Measurements from ENCODE around the gene EPHA6.

The EPHA6 gene

DNA sequence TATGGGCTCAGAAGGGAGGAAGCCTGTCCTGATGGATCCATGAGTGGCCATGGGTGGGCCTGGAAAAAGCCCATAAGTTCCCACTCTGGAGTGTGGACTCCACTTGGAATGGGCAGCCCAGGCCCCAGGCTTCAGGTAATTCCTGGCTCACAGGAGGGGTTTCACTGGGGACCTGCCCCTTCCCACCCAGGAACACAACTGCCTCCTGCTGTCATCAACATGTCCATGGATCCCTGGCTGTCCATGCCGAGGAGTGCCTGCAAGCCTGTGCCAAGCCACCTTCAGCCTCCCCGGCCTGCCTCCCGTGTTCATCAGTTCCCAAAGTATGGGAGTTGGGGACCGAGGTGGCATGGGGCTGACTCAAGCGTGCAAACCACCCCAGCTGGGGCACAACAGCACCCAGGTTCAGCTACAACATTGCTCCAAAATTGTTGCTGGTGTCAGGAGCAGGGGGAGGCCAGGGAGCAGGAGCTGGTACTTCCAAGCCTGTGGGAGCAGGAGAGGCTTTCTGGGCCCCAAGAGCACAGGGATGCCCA is 479.3 kb downstream of the EPHA6 start:
- H3K4me1 ChIP-seq (ENCODE audit: control insufficient read depth in 2 of 2, insufficient read depth in 2 of 2, low read length in 2 of 2), result no peaks in the 10 kb centered on the region
- no peaks in the 10 kb centered on the region for H3K36me3 ChIP-seq (ENCODE audit: control insufficient read depth in 2 of 2, insufficient read depth in 2 of 2, low read length in 2 of 2)
- no peaks in the 10 kb centered on the region for H3K27me3 ChIP-seq (ENCODE audit: control insufficient read depth in 2 of 2, insufficient read depth in 2 of 2, low read length in 2 of 2)
- no peak overlapping the region for H3K27ac ChIP-seq (ENCODE audit: low read depth in 2 of 2, low read length in 2 of 2)
- H3K9ac ChIP-seq (ENCODE audit: low read depth in 1 of 2, low read length in 2 of 2), result no peak overlapping the region
- H3K4me3 ChIP-seq (ENCODE audit: low read length in 2 of 2), result no peak overlapping the region
- H3K9me3 ChIP-seq (ENCODE audit: control insufficient read depth in 2 of 2, low read length in 2 of 2), result no peaks in the 10 kb centered on the region

- Histone ChIP-seq H3K36me3 (ENCODE audit: control insufficient read depth in 2 of 2, insufficient read depth in 2 of 2, low read length in 2 of 2) (no peaks in the 10 kb centered on the region), H3K9ac (ENCODE audit: low read depth in 1 of 2, low read length in 2 of 2) (no peak overlapping the region), H3K27me3 (ENCODE audit: control insufficient read depth in 2 of 2, insufficient read depth in 2 of 2, low read length in 2 of 2) (no peaks in the 10 kb centered on the region), H3K27ac (ENCODE audit: low read depth in 2 of 2, low read length in 2 of 2) (no peak overlapping the region), H3K4me1 (ENCODE audit: control insufficient read depth in 2 of 2, insufficient read depth in 2 of 2, low read length in 2 of 2) (no peaks in the 10 kb centered on the region), H3K4me3 (ENCODE audit: low read length in 2 of 2) (no peak overlapping the region), H3K9me3 (ENCODE audit: control insufficient read depth in 2 of 2, low read length in 2 of 2) (no peaks in the 10 kb centered on the region)
These were observed 482.6 kb downstream of the EPHA6 start for GRCh38 chr3:97297032-97297431.

GRCh38 chr3:97301114-97301513 is 486.7 kb downstream of the EPHA6 start:
- Histone ChIP-seq H3K27me3 (ENCODE audit: control insufficient read depth in 2 of 2, insufficient read depth in 2 of 2, low read length in 2 of 2) (no peaks in the 10 kb centered on the region), H3K4me1 (ENCODE audit: control insufficient read depth in 2 of 2, insufficient read depth in 2 of 2, low read length in 2 of 2) (no peaks in the 10 kb centered on the region), H3K4me3 (ENCODE audit: low read length in 2 of 2) (no peak overlapping the region), H3K9ac (ENCODE audit: low read depth in 1 of 2, low read length in 2 of 2) (no peak overlapping the region), H3K9me3 (ENCODE audit: control insufficient read depth in 2 of 2, low read length in 2 of 2) (no peaks in the 10 kb centered on the region), H3K27ac (ENCODE audit: low read depth in 2 of 2, low read length in 2 of 2) (no peak overlapping the region), H3K36me3 (ENCODE audit: control insufficient read depth in 2 of 2, insufficient read depth in 2 of 2, low read length in 2 of 2) (no peaks in the 10 kb centered on the region)

- Histone ChIP-seq H3K9me3 (ENCODE audit: control insufficient read depth in 2 of 2, low read length in 2 of 2) (no peaks in the 10 kb centered on the region), H3K9ac (ENCODE audit: low read depth in 1 of 2, low read length in 2 of 2) (no peak overlapping the region), H3K27me3 (ENCODE audit: control insufficient read depth in 2 of 2, insufficient read depth in 2 of 2, low read length in 2 of 2) (no peaks in the 10 kb centered on the region), H3K36me3 (ENCODE audit: control insufficient read depth in 2 of 2, insufficient read depth in 2 of 2, low read length in 2 of 2) (no peaks in the 10 kb centered on the region), H3K4me3 (ENCODE audit: low read length in 2 of 2) (no peak overlapping the region), H3K27ac (ENCODE audit: low read depth in 2 of 2, low read length in 2 of 2) (no peak overlapping the region), H3K4me1 (ENCODE audit: control insufficient read depth in 2 of 2, insufficient read depth in 2 of 2, low read length in 2 of 2) (no peaks in the 10 kb centered on the region)
These were observed 491.8 kb downstream of the EPHA6 start for GRCh38 chr3:97306226-97306625.

DNA sequence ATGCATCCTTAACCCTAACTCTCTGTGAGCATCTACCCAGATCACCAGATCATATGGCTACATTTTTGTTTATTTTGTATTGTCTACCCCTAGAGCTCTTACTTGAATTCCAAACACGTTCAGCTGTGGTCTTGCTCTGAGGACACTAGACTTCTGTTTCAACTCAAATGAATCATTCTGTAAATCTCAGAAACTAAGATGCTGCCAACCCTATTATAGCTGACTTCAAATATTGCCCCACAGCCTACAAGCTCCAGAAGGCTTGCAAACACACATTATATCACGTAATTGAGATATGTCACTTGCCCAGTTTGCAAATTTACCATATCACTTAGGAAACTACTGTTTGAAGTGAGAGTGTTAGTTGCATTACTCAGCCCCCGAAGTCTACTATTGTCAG is 524.0 kb downstream of the EPHA6 start:
- no peaks in the 10 kb centered on the region for H3K36me3 ChIP-seq (ENCODE audit: control insufficient read depth in 2 of 2, insufficient read depth in 2 of 2, low read length in 2 of 2)
- H3K4me3 ChIP-seq (ENCODE audit: low read length in 2 of 2), result no peak overlapping the region
- no peaks in the 10 kb centered on the region for H3K27me3 ChIP-seq (ENCODE audit: control insufficient read depth in 2 of 2, insufficient read depth in 2 of 2, low read length in 2 of 2)
- no peaks in the 10 kb centered on the region for H3K9me3 ChIP-seq (ENCODE audit: control insufficient read depth in 2 of 2, low read length in 2 of 2)
- no peaks in the 10 kb centered on the region for H3K4me1 ChIP-seq (ENCODE audit: control insufficient read depth in 2 of 2, insufficient read depth in 2 of 2, low read length in 2 of 2)
- no peak overlapping the region for H3K27ac ChIP-seq (ENCODE audit: low read depth in 2 of 2, low read length in 2 of 2)
- H3K9ac ChIP-seq (ENCODE audit: low read depth in 1 of 2, low read length in 2 of 2), result no peak overlapping the region

DNA sequence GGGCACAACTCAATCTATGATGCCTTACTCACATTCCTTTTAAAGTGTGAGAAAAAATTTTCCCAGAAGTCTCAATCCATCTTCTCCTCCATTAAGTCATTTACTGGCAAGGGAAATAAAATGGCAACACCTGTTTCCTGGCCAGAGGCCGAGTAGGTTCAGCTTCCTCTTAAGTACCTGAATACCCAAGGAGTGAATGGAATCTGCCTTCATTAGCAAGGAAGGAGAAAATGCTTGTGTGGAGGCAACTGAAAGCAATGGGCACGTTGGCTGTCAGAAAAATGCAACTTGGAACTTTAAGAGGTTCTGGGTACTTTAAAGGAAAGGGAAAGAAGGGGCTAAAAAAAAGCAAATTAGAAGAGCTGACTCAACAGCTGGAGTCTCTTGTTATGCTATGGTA is 526.5 kb downstream of the EPHA6 start:
- Histone ChIP-seq H3K9ac (ENCODE audit: low read depth in 1 of 2, low read length in 2 of 2) (no peak overlapping the region), H3K36me3 (ENCODE audit: control insufficient read depth in 2 of 2, insufficient read depth in 2 of 2, low read length in 2 of 2) (no peaks in the 10 kb centered on the region), H3K4me1 (ENCODE audit: control insufficient read depth in 2 of 2, insufficient read depth in 2 of 2, low read length in 2 of 2) (no peaks in the 10 kb centered on the region), H3K9me3 (ENCODE audit: control insufficient read depth in 2 of 2, low read length in 2 of 2) (no peaks in the 10 kb centered on the region), H3K4me3 (ENCODE audit: low read length in 2 of 2) (no peak overlapping the region), H3K27me3 (ENCODE audit: control insufficient read depth in 2 of 2, insufficient read depth in 2 of 2, low read length in 2 of 2) (no peaks in the 10 kb centered on the region), H3K27ac (ENCODE audit: low read depth in 2 of 2, low read length in 2 of 2) (no peak overlapping the region)

DNA sequence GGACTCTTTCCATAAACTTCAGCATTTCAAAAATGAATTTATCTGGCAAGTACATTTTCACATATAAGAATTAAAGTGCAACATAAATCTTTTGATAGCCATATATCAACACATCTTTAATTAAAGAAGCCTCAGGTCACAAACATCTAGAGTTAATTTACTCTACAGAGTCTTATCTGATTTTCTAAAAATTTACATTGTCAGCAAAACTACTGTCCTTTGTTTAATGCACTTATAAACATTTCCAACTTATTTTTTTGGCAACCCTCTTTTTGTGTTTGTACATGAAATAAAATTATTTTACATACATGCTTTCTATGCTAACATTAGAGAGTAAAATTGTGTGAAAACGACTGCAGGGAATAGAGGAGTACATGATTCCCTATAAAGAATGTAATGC is 533.4 kb downstream of the EPHA6 start:
- H3K4me1 ChIP-seq (ENCODE audit: control insufficient read depth in 2 of 2, insufficient read depth in 2 of 2, low read length in 2 of 2), result no peaks in the 10 kb centered on the region
- H3K4me3 ChIP-seq (ENCODE audit: low read length in 2 of 2), result no peak overlapping the region
- H3K27ac ChIP-seq (ENCODE audit: low read depth in 2 of 2, low read length in 2 of 2), result no peak overlapping the region
- no peaks in the 10 kb centered on the region for H3K36me3 ChIP-seq (ENCODE audit: control insufficient read depth in 2 of 2, insufficient read depth in 2 of 2, low read length in 2 of 2)
- H3K27me3 ChIP-seq (ENCODE audit: control insufficient read depth in 2 of 2, insufficient read depth in 2 of 2, low read length in 2 of 2), result no peaks in the 10 kb centered on the region
- no peaks in the 10 kb centered on the region for H3K9me3 ChIP-seq (ENCODE audit: control insufficient read depth in 2 of 2, low read length in 2 of 2)
- no peak overlapping the region for H3K9ac ChIP-seq (ENCODE audit: low read depth in 1 of 2, low read length in 2 of 2)

DNA sequence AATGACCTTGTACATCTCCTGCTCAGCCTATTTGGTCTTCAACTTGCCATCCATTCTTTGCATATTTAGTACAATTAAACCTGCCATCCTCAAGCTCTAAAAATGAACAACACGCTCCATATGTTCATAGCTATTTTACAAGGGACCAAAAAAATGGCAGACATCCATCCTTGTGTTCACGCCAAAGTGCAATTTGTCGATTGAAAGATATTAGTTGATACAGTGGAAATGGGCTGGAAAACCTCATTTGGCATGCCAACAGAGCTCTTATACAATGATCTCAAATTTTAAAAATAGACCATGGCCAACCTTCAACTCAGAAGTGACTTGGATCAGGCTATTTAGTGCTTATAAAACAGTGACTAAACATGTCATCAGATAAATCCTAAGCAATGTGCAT is 536.6 kb downstream of the EPHA6 start:
- H3K27ac ChIP-seq (ENCODE audit: low read depth in 2 of 2, low read length in 2 of 2), result no peak overlapping the region
- H3K4me3 ChIP-seq (ENCODE audit: low read length in 2 of 2), result no peak overlapping the region
- H3K4me1 ChIP-seq (ENCODE audit: control insufficient read depth in 2 of 2, insufficient read depth in 2 of 2, low read length in 2 of 2), result no peaks in the 10 kb centered on the region
- H3K9ac ChIP-seq (ENCODE audit: low read depth in 1 of 2, low read length in 2 of 2), result no peak overlapping the region
- H3K36me3 ChIP-seq (ENCODE audit: control insufficient read depth in 2 of 2, insufficient read depth in 2 of 2, low read length in 2 of 2), result no peaks in the 10 kb centered on the region
- H3K27me3 ChIP-seq (ENCODE audit: control insufficient read depth in 2 of 2, insufficient read depth in 2 of 2, low read length in 2 of 2), result no peaks in the 10 kb centered on the region
- H3K9me3 ChIP-seq (ENCODE audit: control insufficient read depth in 2 of 2, low read length in 2 of 2), result no peaks in the 10 kb centered on the region

- H3K36me3 ChIP-seq (ENCODE audit: control insufficient read depth in 2 of 2, insufficient read depth in 2 of 2, low read length in 2 of 2), result no peaks in the 10 kb centered on the region
- no peaks in the 10 kb centered on the region for H3K9me3 ChIP-seq (ENCODE audit: control insufficient read depth in 2 of 2, low read length in 2 of 2)
- no peaks in the 10 kb centered on the region for H3K27me3 ChIP-seq (ENCODE audit: control insufficient read depth in 2 of 2, insufficient read depth in 2 of 2, low read length in 2 of 2)
- no peak overlapping the region for H3K9ac ChIP-seq (ENCODE audit: low read depth in 1 of 2, low read length in 2 of 2)
- no peak overlapping the region for H3K27ac ChIP-seq (ENCODE audit: low read depth in 2 of 2, low read length in 2 of 2)
- no peaks in the 10 kb centered on the region for H3K4me1 ChIP-seq (ENCODE audit: control insufficient read depth in 2 of 2, insufficient read depth in 2 of 2, low read length in 2 of 2)
- no peak overlapping the region for H3K4me3 ChIP-seq (ENCODE audit: low read length in 2 of 2)
These were observed 538.8 kb downstream of the EPHA6 start for GRCh38 chr3:97353176-97353575.

DNA sequence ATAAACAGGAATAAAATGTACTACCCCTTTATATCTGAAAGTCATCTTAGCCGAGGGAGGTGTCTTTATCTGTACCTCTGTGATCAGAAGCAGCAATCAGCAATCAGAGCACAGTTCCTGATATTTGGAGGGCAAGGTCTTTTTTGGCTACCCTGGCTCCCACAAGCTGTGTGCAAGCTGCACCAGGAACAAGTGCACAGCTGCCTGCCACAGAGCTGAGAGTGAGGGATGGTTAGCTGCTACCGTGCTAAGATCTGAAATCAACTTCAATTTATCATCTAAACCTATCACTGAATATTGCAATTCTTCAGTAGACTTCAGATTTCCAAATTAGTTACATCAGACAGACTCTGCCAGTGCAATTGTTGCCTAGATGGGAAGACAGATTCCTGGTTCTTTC is 545.6 kb downstream of the EPHA6 start:
- Histone ChIP-seq H3K9me3 (ENCODE audit: control insufficient read depth in 2 of 2, low read length in 2 of 2) (no peaks in the 10 kb centered on the region), H3K27ac (ENCODE audit: low read depth in 2 of 2, low read length in 2 of 2) (no peak overlapping the region), H3K27me3 (ENCODE audit: control insufficient read depth in 2 of 2, insufficient read depth in 2 of 2, low read length in 2 of 2) (no peaks in the 10 kb centered on the region), H3K4me3 (ENCODE audit: low read length in 2 of 2) (no peak overlapping the region), H3K9ac (ENCODE audit: low read depth in 1 of 2, low read length in 2 of 2) (no peak overlapping the region), H3K36me3 (ENCODE audit: control insufficient read depth in 2 of 2, insufficient read depth in 2 of 2, low read length in 2 of 2) (no peaks in the 10 kb centered on the region), H3K4me1 (ENCODE audit: control insufficient read depth in 2 of 2, insufficient read depth in 2 of 2, low read length in 2 of 2) (no peaks in the 10 kb centered on the region)

DNA sequence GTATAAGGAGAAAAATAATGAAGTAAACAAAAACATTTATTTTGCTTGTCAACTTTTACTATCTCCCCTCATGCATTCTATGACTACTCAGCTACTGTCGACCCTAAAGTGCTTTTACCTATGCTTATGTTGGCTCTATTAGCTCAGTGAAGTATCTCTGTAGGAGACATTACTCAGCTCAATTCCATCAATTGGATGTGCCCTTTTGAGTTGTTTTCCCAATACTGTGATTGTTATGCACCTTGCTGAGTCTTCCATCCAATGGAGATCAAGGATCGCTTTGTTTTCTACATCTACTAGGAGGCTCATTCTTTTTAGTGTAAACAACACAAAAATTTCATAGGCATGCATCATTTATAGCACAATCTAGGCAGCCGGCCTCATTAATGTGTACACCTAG is 546.4 kb downstream of the EPHA6 start:
- Histone ChIP-seq H3K4me3 (ENCODE audit: low read length in 2 of 2) (no peak overlapping the region), H3K36me3 (ENCODE audit: control insufficient read depth in 2 of 2, insufficient read depth in 2 of 2, low read length in 2 of 2) (no peaks in the 10 kb centered on the region), H3K9me3 (ENCODE audit: control insufficient read depth in 2 of 2, low read length in 2 of 2) (no peaks in the 10 kb centered on the region), H3K9ac (ENCODE audit: low read depth in 1 of 2, low read length in 2 of 2) (no peak overlapping the region), H3K27ac (ENCODE audit: low read depth in 2 of 2, low read length in 2 of 2) (no peak overlapping the region), H3K27me3 (ENCODE audit: control insufficient read depth in 2 of 2, insufficient read depth in 2 of 2, low read length in 2 of 2) (no peaks in the 10 kb centered on the region), H3K4me1 (ENCODE audit: control insufficient read depth in 2 of 2, insufficient read depth in 2 of 2, low read length in 2 of 2) (no peaks in the 10 kb centered on the region)
